ENCODE measurements around the gene C8B.

DNA sequence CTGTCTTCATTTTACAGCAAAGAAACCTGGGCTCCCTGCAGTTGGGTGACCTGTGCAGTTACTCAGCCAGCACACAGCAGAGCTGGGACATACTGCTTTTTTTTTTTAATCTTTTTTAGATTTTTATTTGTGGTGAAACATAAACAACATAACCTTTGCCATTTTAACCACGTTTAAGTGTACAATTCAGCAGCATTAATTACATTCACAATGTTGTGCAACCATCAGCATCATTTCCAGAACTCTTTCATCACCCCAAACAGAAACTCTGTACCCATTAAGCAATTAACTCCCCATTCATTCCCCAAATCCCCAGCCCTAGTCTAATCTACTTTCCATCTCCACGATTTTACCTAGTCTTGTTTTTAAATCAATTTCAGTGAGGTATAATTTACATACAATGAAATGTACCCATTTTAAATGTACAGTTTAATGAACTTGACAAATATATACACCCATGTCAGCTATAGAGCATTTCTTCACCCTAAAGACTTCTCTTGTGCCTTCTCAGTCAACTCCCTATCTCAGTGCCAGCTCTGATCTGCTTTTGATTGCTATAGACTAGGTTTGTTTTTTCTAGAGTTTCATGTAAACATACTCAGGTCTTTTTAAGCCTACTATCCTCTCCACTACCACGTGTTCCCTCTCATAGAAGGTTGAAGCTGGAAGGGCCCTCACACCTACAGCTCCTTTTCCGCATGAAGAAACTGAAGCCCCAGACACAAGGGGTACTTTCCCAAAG, 37.8 kb upstream of the C8B start:
- TF ChIP-seq POLR2AphosphoS5 (IDR thresholded peaks at IDR 0.05; ENCODE audit: borderline replicate concordance, low read depth, low read length): no peak
- no peak for TF ChIP-seq EZH2 (IDR thresholded peaks at IDR 0.05)

Data from SK-N-MC (cell line).